ENCODE measurements around the gene WDR54. TPM values are rescaled to one million over a fixed set of nuclear protein-coding genes. Genes with fewer than 3 reads are reported as not detected.
A peak's percentile ranks its signal among the peaks of the same experiment; 100 is the strongest.

The WDR54 gene
- total RNA-seq, 1 donor from 2014 or later: 24.6 TPM

DNA sequence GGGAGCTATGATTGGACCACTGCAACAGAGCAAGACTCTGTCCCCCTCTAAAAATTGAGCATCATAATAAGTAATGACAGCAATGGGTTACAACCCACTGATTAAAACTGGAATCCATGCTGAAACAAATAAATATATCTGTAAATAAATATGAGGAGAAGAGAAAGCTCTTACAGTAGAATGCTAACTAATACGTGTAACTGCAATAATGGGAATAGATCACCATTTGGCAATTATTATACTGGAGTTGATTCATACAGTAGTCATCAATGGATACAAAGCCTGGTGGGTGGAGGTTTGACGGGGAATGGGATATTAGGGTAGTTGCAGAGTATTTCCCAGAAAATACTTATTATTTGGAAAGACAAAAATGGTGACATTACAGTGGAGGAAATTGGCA lies 27.2 kb downstream of the WDR54 start:
- TF ChIP-seq, protein P1, sequence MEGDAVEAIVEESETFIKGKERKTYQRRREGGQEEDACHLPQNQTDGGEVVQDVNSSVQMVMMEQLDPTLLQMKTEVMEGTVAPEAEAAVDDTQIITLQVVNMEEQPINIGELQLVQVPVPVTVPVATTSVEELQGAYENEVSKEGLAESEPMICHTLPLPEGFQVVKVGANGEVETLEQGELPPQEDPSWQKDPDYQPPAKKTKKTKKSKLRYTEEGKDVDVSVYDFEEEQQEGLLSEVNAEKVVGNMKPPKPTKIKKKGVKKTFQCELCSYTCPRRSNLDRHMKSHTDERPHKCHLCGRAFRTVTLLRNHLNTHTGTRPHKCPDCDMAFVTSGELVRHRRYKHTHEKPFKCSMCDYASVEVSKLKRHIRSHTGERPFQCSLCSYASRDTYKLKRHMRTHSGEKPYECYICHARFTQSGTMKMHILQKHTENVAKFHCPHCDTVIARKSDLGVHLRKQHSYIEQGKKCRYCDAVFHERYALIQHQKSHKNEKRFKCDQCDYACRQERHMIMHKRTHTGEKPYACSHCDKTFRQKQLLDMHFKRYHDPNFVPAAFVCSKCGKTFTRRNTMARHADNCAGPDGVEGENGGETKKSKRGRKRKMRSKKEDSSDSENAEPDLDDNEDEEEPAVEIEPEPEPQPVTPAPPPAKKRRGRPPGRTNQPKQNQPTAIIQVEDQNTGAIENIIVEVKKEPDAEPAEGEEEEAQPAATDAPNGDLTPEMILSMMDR (IDR thresholded peaks at IDR 0.05; ENCODE audit: insufficient read depth, low read length, poor library complexity, severe bottlenecking): no peak
- Histone ChIP-seq H3K4me3 (ENCODE audit: low read depth, low read length) (no peak overlapping the region), H3K27me3 (ENCODE audit: control insufficient read depth, insufficient read depth, low read length) (no peaks in the 10 kb centered on the region), H3K36me3 (ENCODE audit: control insufficient read depth, insufficient read depth, low read length) (no peaks in the 10 kb centered on the region)
- DNase-seq (ENCODE audit: low read depth): no peak

DNA sequence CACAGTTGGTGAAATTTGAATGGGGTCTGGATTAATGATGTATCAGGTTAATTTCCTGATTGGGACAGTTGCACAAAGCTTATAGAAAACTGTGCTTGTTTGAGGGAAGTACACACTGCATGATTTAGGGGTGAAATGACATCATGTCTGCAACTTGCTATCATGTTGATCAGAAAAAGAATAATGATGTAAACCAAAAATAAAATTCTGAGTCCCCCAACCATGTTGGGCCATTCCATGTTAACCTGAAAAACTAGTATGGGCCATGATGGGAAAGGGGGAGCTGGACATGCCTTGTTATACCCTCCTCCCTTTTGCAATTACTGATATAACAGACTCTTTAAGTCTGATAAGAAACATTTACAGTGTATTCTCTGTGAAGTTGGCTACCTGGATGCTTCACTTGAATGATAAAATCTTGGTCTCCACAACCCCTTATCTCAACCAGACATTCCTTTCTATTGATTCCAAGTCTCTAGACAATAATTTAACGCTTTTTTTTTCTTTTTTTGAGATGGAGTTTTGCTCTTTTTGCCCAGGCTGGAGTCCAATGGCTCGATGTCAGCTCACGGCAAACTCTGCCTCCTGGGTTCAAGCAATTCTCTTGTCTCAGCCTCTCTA lies 29.1 kb downstream of the WDR54 start:
- H3K36me3 ChIP-seq (ENCODE audit: control insufficient read depth, insufficient read depth, low read length): no peaks in the 10 kb centered on the region
- no peak for DNase-seq (ENCODE audit: low read depth)
- TF ChIP-seq, protein P1 (IDR thresholded peaks at IDR 0.05; ENCODE audit: insufficient read depth, low read length, poor library complexity, severe bottlenecking): no peak
- H3K4me3 ChIP-seq (ENCODE audit: low read depth, low read length): no peak overlapping the region
- no peaks in the 10 kb centered on the region for H3K27me3 ChIP-seq (ENCODE audit: control insufficient read depth, insufficient read depth, low read length)

DNA sequence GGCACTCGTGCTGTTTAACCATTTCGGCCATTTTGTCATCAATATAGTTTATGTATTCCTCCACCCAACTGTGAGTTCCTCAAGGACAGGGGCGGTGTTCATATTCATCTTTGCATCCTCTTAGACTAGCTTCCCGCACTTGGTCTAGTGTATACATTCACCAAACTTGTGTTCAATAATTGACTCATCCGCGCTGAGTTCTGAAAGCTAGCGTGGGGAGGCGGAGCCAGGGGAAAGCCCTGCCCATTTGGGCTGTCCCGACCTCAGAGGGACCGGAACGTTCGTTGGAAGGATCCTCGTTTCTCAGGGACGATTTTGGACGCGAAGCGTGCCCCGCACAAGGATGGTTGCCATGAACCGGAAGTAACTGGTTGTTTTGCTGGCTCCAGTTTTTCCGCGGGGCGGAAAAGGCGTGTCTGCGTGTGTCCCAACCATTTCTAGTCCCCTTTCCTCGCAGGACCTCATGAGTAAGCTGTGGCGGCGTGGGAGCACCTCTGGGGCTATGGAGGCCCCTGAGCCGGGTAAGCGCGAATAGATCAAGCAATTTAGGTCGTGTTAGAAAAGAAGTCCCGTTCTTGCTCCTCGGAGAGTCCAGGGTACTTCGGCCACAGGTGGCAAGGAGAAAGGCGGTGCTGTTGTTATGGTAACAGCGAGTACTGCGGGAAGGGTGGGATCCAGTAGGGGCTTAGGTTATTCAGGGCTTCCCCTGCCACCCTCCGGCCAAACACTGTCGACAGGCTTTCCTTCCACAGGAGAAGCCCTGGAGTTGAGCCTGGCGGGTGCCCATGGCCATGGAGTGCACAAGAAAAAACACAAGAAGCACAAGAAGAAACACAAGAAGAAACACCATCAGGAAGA lies 33.4 kb downstream of the WDR54 start, which contains the start of gene INO80B:
Gene INO80B (plus strand): TSS at position 434 of the 858 bp plus-strand sequence. CDS start 30 bp downstream, at position 464.
- H3K4me3 ChIP-seq (ENCODE audit: low read depth, low read length): peak within 1 kb of the TSS; percentile 59
- H3K27me3 ChIP-seq (ENCODE audit: control insufficient read depth, insufficient read depth, low read length): no peaks in the 10 kb centered on the region
- H3K36me3 ChIP-seq (ENCODE audit: control insufficient read depth, insufficient read depth, low read length): no peaks in the 10 kb centered on the region
- TF ChIP-seq, protein P1 (IDR thresholded peaks at IDR 0.05; ENCODE audit: insufficient read depth, low read length, poor library complexity, severe bottlenecking): no peak
- peak; percentile 90 for DNase-seq (ENCODE audit: low read depth)

DNA sequence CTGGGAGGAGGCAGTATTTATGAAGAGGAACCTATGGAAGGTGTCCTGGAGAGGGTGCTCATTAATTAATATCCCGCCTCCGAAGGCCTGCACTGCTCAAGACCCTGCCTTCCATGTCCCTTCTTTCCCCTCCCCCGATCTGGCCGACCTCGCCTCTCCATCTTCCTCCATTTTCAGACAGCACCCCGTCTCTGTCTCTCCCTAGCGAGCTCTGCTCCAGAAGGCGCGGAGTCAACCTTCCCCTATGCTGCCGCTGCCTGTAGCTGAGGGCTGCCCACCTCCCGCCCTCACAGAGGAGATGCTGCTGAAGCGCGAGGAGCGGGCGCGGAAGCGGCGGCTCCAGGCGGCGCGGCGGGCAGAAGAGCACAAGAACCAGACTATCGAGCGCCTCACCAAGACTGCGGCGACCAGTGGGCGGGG lies 35.6 kb downstream of the WDR54 start:
- Histone ChIP-seq H3K36me3 (ENCODE audit: control insufficient read depth, insufficient read depth, low read length) (no peaks in the 10 kb centered on the region), H3K27me3 (ENCODE audit: control insufficient read depth, insufficient read depth, low read length) (no peaks in the 10 kb centered on the region), H3K4me3 (ENCODE audit: low read depth, low read length) (peak overlapping the region; percentile 58)
- DNase-seq (ENCODE audit: low read depth): no peak
- TF ChIP-seq, protein P1 (IDR thresholded peaks at IDR 0.05; ENCODE audit: insufficient read depth, low read length, poor library complexity, severe bottlenecking): no peak

DNA sequence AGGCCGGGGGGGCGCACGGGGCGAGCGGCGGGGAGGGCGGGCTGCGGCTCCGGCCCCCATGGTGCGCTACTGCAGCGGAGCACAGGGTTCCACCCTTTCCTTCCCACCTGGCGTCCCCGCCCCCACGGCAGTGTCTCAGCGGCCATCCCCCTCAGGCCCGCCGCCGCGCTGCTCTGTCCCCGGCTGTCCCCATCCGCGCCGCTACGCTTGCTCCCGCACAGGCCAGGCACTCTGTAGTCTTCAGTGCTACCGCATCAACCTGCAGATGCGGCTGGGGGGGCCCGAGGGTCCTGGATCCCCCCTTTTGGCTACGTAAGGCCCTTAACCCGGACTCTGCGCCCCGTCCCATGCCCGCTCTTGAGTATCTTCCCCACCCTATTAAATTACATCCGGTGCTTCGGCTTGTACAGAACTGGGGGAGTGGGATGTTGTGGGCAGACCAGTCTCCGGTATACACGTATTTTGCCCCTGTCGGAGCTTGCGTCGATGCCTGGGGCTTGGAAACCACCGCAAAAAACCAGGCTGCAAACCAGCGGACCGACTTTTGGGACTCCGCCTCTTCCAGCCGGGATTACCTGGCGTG lies 36.1 kb downstream of the WDR54 start:
- Histone ChIP-seq H3K4me3 (ENCODE audit: low read depth, low read length) (peak overlapping the region; percentile 58), H3K36me3 (ENCODE audit: control insufficient read depth, insufficient read depth, low read length) (no peaks in the 10 kb centered on the region), H3K27me3 (ENCODE audit: control insufficient read depth, insufficient read depth, low read length) (no peaks in the 10 kb centered on the region)
- no peak for DNase-seq (ENCODE audit: low read depth)
- TF ChIP-seq, protein P1 (IDR thresholded peaks at IDR 0.05; ENCODE audit: insufficient read depth, low read length, poor library complexity, severe bottlenecking): no peak

All from kidney epithelial cell (primary cell).